ENCODE data around the gene GABRG3.
A peak's percentile ranks its signal among the peaks of the same experiment; 100 is the strongest.

The GABRG3 gene

DNA sequence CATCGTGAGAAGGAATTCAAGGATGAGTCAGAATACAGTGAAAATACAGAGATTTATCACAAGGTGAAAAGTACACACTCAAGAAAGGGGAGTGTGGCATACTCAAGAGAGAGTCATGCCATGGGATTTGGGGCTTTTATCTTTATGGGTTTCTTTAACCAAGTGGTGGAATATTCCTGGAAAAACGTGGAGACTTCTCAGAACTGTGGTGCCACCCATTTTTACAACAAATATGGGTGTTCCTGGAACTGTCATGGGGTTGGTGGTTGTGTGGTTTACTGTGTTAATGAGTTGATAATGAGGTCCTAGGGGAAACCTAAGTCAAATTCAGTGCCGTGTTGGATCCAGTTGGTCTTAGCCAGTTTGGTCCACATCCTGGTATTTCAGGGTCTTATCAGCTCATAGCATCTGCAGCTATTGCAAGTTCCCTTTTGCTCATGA is 497.2 kb downstream of the GABRG3 start:
- in situ Hi-C loops (cut with MboI; ENCODE audit: low sequenced_read_pairs), result no loop called here
- Histone ChIP-seq H3K4me3 (no peak overlapping the region), H3K9me3 (no peaks in the 10 kb centered on the region), H3K36me3 (replicated peaks) (no peaks in the 10 kb centered on the region), H3K27me3 (ENCODE audit: low read depth) (no peaks in the 10 kb centered on the region), H3K4me1 (no peaks in the 10 kb centered on the region)
- DNase-seq (ENCODE audit: low spot score in 2 of 2), result no peak

- DNase-seq (ENCODE audit: low spot score in 2 of 2), result no peak
- Histone ChIP-seq H3K4me1 (no peaks in the 10 kb centered on the region), H3K27me3 (ENCODE audit: low read depth) (no peaks in the 10 kb centered on the region), H3K9me3 (no peaks in the 10 kb centered on the region), H3K4me3 (no peak overlapping the region), H3K36me3 (replicated peaks) (no peaks in the 10 kb centered on the region)
- in situ Hi-C loops (cut with MboI; ENCODE audit: low sequenced_read_pairs), result no loop called here
Observed at GRCh38 chr15:27473845-27474244, 502.9 kb downstream of the GABRG3 start.

DNA sequence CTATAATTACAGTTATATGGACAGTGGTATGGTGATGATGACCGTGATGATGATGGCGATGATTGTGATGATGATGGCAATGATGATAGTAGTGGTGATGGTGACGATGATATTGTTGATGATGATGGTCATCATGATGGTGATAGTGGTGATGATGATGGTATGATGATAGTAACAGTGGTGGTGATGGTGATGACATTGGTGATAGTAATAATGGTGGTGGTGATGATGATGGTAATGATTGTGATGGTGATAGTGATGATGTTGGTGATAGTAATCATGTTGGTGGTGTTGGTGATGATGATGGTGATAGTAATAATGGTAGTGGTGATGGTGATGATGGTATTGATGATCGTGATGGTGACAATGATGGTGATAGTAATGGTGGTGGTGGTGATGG is 504.4 kb downstream of the GABRG3 start:
- Histone ChIP-seq H3K4me1 (no peaks in the 10 kb centered on the region), H3K36me3 (replicated peaks) (no peaks in the 10 kb centered on the region), H3K9me3 (no peaks in the 10 kb centered on the region), H3K27me3 (ENCODE audit: low read depth) (no peaks in the 10 kb centered on the region), H3K4me3 (no peak overlapping the region)
- no peak for DNase-seq (ENCODE audit: low spot score in 2 of 2)
- in situ Hi-C loops (cut with MboI; ENCODE audit: low sequenced_read_pairs), result no loop called here

DNA sequence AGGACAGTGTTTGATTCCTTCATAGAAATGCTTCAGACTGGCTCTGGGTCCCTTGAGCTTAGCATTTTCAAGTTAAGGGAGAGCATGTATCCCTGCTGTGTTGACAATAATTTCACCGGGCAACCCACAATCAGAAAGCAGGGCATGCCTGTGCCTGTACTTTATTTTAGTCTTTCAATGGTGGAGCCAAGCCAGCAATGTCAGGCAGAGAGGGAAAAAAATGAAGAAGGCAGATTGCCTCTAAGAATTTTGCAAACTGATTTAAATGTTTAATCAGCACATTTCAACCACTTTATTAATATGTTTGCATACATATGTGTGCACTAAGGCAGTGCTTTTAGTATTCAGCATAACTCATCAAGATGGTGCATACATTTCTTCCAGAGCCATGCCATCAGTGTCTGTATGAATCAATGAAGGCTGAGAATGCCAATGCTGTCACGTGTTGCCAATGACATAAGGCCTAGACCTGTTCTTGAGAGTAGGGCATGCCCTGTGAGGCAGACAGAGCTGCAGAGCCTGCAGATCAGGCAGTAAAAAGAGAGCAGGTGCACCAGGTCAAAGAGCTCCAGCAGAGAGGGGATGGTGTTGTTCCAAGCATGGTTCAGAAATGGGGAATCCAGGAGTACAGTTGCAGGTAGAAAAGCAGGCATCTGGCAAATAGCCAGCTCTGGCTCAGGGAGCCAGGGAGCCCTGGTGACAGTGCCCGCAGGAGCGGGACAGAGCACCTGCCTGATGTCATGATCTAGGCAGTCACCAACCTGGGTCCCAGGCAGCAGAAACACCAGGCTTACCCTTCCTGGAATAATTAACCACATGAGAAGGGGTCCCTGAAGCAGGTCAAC is 508.5 kb downstream of the GABRG3 start:
- Histone ChIP-seq H3K4me1 (no peaks in the 10 kb centered on the region), H3K36me3 (replicated peaks) (no peaks in the 10 kb centered on the region), H3K27me3 (ENCODE audit: low read depth) (no peaks in the 10 kb centered on the region), H3K9me3 (no peaks in the 10 kb centered on the region), H3K4me3 (no peak overlapping the region)
- no peak for DNase-seq (ENCODE audit: low spot score in 2 of 2)
- in situ Hi-C loops (cut with MboI; ENCODE audit: low sequenced_read_pairs), result no loop called here

DNA sequence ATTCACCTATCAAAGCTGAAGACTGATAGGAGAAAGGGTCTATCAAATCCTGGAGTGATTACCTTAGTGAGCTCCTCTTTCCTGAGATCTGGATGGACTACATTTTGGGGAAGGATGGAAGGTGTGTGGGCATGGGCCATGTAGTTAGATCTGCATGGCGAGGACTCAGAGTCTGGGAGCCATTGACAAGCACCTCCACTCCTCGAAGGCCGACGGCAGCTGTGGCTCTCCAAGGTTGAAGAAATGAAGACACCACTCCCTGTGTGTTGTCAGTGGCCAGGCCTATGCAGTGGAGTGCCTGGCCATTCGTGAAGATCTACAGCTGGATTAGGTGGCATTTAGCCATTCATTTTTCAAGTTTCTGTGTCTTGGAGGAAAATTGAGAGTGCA is 509.2 kb downstream of the GABRG3 start:
- H3K4me3 ChIP-seq, result no peak overlapping the region
- no peaks in the 10 kb centered on the region for H3K4me1 ChIP-seq
- H3K27me3 ChIP-seq (ENCODE audit: low read depth), result no peaks in the 10 kb centered on the region
- H3K9me3 ChIP-seq, result no peaks in the 10 kb centered on the region
- in situ Hi-C loops (cut with MboI; ENCODE audit: low sequenced_read_pairs), result no loop called here
- H3K36me3 ChIP-seq (replicated peaks), result no peaks in the 10 kb centered on the region
- no peak for DNase-seq (ENCODE audit: low spot score in 2 of 2)

DNA sequence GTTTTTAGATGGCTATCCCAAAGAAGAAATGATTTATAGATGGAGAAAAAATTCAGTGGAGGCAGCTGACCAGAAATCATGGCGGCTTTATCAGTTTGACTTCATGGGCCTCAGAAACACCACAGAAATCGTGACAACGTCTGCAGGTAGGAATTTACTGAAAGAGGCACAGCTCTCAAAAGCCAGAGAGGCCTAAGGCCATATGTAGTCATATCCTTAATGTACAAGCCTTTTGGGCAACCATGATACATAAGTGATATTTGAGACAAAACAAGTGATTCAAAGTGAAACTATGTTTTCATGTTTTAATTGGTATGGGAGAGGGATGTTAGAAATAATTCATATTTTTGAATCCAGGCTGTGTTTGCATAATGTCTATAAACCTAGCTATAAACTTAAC is 509.7 kb downstream of the GABRG3 start:
- DNase-seq (ENCODE audit: low spot score in 2 of 2), result no peak
- no peak overlapping the region for H3K4me3 ChIP-seq
- H3K4me1 ChIP-seq, result no peaks in the 10 kb centered on the region
- no peaks in the 10 kb centered on the region for H3K36me3 ChIP-seq (replicated peaks)
- H3K9me3 ChIP-seq, result no peaks in the 10 kb centered on the region
- in situ Hi-C loops (cut with MboI; ENCODE audit: low sequenced_read_pairs), result no loop called here
- H3K27me3 ChIP-seq (ENCODE audit: low read depth), result no peaks in the 10 kb centered on the region

DNA sequence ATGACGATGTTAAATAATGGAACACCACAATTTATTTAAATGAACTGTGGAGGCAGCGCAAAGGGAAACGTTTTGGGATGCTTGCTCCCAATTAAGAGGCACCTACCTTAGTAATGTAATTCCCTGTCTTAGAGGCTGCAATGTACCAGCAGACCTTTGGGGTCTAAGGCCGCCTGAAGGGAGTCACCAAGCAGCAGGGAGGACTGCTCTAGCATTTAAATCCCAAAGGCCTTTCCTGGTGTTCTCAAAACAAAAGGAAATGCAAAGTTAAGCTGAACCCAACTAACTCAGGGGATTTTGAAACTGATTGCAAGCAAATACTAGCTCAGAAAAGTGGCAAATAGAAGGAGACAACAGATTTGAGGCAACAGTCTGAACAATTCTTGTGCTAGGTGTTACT is 510.8 kb downstream of the GABRG3 start:
- no peaks in the 10 kb centered on the region for H3K9me3 ChIP-seq
- no peaks in the 10 kb centered on the region for H3K27me3 ChIP-seq (ENCODE audit: low read depth)
- no peak for DNase-seq (ENCODE audit: low spot score in 2 of 2)
- no peak overlapping the region for H3K4me3 ChIP-seq
- H3K36me3 ChIP-seq (replicated peaks), result no peaks in the 10 kb centered on the region
- no peaks in the 10 kb centered on the region for H3K4me1 ChIP-seq
- in situ Hi-C loops (cut with MboI; ENCODE audit: low sequenced_read_pairs), result no loop called here

DNA sequence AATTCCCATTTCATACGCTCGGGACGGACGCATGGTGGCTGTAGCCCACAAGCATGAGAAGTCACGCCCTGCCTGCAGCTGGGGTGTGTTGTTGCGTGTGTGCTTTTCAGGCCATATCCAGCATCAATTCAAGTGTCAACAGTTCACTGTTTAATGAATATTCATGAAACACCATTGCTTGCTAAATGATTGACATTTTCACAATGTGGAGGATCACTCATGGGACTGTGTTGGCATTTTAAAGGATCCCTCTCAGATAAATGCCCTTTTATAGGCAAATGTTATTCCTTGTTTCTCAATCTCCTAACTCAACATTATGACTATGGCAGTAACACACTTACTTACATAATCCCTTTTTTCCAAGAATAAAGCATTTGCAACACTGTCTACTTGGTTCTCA is 511.3 kb downstream of the GABRG3 start:
- no peak overlapping the region for H3K4me3 ChIP-seq
- in situ Hi-C loops (cut with MboI; ENCODE audit: low sequenced_read_pairs), result no loop called here
- no peaks in the 10 kb centered on the region for H3K9me3 ChIP-seq

DNA sequence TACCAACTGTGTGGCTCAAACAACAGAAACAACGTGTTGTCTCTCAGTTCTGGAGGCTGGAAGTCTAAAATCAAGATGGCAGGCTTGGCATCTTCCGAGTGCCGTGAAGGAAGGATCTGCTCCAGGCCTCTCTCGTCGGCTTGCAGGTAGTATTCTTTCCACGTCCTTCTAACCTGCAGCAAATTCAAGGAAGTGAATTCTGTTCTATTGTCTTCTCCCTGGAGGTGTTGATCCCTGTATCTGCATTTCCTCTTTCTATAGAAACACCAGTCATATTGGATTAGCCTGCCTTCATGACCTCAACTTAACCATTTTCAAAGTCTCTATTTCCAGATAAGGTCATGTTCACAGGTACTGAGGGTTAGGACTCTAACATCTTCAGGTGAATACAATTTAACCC is 512.1 kb downstream of the GABRG3 start:
- no peak overlapping the region for H3K4me3 ChIP-seq
- no peaks in the 10 kb centered on the region for H3K9me3 ChIP-seq
- no peaks in the 10 kb centered on the region for H3K27me3 ChIP-seq (ENCODE audit: low read depth)
- H3K4me1 ChIP-seq, result no peaks in the 10 kb centered on the region
- no peak for DNase-seq (ENCODE audit: low spot score in 2 of 2)
- no peaks in the 10 kb centered on the region for H3K36me3 ChIP-seq (replicated peaks)
- in situ Hi-C loops (cut with MboI; ENCODE audit: low sequenced_read_pairs), result no loop called here

More for the DNA sequence above, 511.3 kb downstream of the GABRG3 start:
- no peaks in the 10 kb centered on the region for H3K4me1 ChIP-seq
- H3K36me3 ChIP-seq (replicated peaks), result no peaks in the 10 kb centered on the region
- DNase-seq (ENCODE audit: low spot score in 2 of 2), result peak; percentile 10 to 15
- H3K27me3 ChIP-seq (ENCODE audit: low read depth), result no peaks in the 10 kb centered on the region

DNA sequence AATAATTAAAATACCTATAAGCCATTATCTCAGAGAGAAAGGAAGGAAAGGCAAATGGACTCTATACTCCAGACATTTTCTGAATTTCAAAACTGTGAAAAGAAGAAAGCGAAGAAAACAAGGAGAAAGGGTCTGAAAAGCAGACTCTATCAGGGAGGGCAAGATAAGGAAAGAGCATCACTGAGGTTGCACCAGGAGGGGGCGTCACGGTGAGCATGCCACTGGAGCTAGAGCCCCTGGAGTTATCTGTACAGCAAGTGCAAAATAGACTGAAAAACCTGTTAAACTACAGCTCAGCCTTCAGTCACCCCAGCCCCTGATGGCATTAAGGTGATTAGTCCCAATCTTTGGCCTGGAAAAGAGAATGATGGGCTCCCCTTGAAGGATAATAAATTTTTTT is 514.3 kb downstream of the GABRG3 start:
- Histone ChIP-seq H3K36me3 (replicated peaks) (no peaks in the 10 kb centered on the region), H3K9me3 (no peaks in the 10 kb centered on the region), H3K27me3 (ENCODE audit: low read depth) (no peaks in the 10 kb centered on the region), H3K4me3 (no peak overlapping the region), H3K4me1 (no peaks in the 10 kb centered on the region)
- in situ Hi-C loops (cut with MboI; ENCODE audit: low sequenced_read_pairs), result no loop called here
- DNase-seq (ENCODE audit: low spot score in 2 of 2), result no peak

GRCh38 chr15:27486051-27486450 is 515.1 kb downstream of the GABRG3 start:
- no peaks in the 10 kb centered on the region for H3K9me3 ChIP-seq
- no peaks in the 10 kb centered on the region for H3K4me1 ChIP-seq
- H3K27me3 ChIP-seq (ENCODE audit: low read depth), result no peaks in the 10 kb centered on the region
- no peaks in the 10 kb centered on the region for H3K36me3 ChIP-seq (replicated peaks)
- DNase-seq (ENCODE audit: low spot score in 2 of 2), result no peak
- H3K4me3 ChIP-seq, result no peak overlapping the region
- in situ Hi-C loops (cut with MboI; ENCODE audit: low sequenced_read_pairs), result no loop called here

- H3K9me3 ChIP-seq, result no peaks in the 10 kb centered on the region
- no peaks in the 10 kb centered on the region for H3K36me3 ChIP-seq (replicated peaks)
- in situ Hi-C loops (cut with MboI; ENCODE audit: low sequenced_read_pairs), result no loop called here
- no peaks in the 10 kb centered on the region for H3K27me3 ChIP-seq (ENCODE audit: low read depth)
- H3K4me1 ChIP-seq, result no peaks in the 10 kb centered on the region
- DNase-seq (ENCODE audit: low spot score in 2 of 2), result no peak
- no peak overlapping the region for H3K4me3 ChIP-seq
Observed at GRCh38 chr15:27486683-27487647, 516.0 kb downstream of the GABRG3 start.

GRCh38 chr15:27487846-27488245 is 516.9 kb downstream of the GABRG3 start:
- DNase-seq (ENCODE audit: low spot score in 2 of 2), result no peak
- no peaks in the 10 kb centered on the region for H3K9me3 ChIP-seq
- in situ Hi-C loops (cut with MboI; ENCODE audit: low sequenced_read_pairs), result no loop called here
- no peak overlapping the region for H3K4me3 ChIP-seq
- H3K27me3 ChIP-seq (ENCODE audit: low read depth), result no peaks in the 10 kb centered on the region
- H3K4me1 ChIP-seq, result no peaks in the 10 kb centered on the region
- H3K36me3 ChIP-seq (replicated peaks), result no peaks in the 10 kb centered on the region
